Stimulated activated naive CD4-positive, alpha-beta T cell treated with Interleukin-2 at 50 U/mL for 16 hours (primary cell): Measurements from ENCODE around the gene UBE2O.

ENCODE experiments used
- DNase-seq: peaks from one replicate; lab custom pipeline; 2025; lab: John Stamatoyannopoulos, UW

Gene UBE2O

DNA sequence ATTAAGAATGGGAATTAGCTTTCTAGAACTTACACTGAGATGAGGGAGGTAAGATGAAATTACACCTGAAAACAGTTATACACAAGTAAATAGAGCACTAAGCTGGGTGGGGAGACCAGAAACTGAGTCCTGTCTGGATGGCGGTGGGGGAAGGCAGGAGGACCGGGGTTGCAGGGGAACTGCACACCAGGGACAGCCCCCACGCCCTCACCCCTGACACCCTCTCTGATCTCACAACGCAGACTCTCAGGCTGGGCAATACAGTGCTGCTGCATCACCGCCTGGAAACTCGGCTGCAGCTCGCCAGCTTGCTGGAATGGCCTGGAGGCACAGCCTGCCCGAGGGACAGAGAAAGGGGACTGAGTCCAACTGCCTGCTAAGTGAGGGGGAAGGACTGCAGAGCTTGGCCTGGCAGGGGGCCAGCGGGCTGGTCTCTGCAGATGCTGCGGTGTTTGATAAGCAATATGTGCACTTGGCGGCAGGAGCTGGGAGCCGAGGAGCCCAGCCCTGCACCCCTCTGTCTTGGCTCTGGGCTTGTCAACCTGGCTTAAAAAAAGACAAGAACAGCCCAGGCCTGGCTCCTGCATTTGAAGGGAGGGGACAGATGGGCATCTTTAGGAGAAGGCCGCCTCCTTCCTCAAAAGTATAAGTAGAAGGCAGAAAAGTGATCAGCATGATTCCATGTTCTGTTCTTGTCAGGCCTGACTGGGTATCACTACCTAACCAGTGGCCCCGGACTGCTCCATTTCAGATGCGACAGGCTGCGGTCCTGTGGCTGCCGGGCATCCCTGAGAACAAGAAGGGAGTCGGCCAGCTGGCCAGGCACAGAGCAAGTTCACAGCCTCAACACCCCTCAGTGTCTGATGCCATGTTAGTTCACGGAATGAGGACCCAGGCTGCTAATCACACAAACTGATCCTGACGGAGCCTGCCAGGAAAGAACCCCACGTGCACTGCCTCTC lies 38.3 kb downstream of the UBE2O start:
- no peak for DNase-seq

DNA sequence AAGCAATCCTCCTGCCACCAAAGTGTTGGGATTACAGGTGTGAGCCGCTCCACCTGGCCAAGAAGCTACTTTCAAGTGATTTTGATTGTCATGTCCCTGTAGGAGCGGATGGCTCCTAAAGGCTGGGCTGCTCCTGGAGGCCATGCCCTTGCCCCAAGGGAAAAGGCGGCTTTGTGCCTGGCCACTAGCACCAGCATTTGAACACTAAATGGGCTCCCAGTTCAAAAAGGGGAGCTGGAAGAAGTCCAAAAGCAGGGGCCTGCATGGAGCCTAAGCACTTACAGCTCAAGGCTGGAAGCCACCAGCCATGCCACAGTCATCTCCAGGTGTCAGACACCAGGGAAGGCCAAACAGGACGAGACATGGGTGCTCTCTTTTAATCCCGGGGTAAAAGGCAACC lies 41.7 kb downstream of the UBE2O start:
- no peak for DNase-seq

DNA sequence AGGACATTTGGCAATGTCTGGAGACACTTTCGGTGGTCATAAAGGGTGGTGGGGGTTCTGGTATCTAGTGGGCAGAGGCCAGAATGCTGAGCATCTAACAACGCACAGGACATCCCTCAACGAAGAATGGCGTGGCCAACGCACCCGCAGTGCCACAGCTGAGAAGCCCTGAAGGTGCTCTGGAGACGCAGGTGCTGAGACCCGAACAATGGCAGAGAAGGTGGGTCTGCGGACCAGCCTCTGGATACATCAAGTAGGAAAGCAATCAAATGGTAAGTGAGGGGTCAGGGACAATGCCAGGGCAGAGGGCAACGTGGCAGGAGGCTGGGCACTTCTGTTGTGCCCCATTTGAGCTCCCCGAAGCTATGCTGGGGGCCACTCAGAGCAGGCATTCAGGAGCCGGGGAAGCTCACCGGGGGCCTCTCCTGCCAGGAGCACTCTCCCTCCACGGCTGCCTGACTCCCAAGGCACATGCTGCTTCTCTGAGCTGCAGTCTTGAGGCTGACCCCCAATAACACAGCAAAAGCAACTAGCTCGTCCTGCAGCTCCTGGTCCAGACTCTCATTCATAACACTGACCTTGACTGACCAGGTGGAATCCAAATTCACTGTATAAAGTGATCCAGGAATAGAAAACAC lies 42.5 kb downstream of the UBE2O start:
- no peak for DNase-seq

DNA sequence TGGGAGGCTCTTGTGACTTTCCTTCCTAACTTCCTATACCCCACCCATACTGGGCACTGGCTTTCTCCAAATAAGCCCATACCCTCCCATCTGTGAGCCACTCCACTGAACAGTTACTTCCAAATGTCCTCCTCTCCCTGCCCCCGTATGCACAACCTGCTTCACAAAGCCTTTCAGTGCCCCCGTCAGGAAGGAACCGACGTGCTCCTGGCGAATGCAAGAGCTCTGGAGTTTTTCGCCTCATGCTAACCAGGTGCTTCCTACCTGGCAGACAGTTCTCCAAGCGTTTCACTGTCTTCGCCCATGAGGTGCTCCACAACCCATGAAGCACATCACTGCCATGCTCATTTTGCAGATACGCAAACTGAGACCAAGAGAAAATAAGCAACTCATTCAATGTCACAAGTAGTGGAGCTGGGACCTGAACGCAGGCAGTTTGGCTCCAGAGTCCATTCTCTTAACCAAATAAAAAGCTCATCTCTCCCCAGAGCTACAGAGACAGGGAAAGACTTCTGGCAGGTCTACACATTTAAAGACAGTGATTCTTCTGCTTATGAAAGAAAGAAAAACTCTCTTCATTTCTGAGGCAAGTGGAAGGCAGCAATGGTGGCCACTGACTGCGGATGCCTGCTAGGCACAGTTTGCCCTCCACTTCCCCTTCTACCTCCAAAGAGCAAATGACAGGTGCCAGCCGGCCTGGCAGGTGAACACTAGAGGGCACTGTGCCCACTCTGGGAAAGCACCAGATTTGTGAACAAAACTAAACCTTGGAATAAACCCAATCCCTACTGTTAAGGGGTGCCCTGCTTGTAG lies 44.7 kb downstream of the UBE2O start:
- peak; percentile 52 for DNase-seq

GRCh38 chr17:76407509-76407908 lies 45.4 kb downstream of the UBE2O start:
- no peak for DNase-seq

DNA sequence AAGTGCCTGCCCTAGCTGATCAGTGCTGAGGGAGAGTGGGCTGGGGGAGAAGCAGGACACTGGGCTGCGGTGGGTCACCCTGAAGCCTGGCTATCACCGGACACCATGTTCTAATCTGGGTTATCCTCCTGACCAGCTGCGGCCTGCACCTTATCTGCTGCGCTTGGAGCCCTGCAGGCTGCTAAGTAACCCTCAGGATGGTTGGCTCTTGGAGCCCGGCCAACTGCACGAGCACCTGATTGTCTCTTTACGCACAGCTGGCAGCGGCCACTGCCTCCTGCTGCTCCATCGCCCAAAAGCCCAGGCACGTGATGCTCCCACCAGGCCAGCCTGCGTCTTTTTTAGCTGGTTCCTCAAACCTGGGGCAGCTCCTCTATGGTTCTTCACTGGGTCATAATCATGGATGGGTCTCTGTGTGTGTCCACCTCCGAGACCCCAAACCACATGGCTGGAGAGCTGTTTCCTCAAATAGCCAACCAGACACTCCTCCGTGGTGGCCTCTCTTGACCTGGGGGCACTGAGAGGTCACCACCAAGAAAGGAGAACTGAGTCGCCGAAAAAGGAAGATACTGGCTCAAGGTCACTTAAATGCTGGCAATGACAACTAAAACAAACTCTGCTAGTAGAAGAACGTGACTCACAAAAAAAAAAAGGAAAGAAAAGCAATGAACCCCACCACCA lies 46.8 kb downstream of the UBE2O start:
- DNase-seq = no peak

DNA sequence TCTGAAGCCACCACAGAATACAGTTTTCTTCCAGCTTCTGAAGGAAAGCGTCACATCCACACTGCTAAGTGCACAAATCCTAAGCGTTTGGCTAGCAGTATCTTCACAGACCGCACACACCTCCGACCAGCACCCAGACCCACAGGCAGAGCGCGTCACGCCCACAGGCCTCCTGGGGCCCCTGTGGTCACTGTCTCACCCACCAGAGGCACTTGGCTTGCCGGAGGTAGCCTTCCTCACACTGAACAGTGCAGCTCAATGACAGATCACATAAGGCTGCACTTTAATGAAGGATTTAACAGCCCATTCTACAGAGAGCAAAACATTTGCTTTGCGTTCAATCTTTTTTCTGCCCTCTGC lies 47.4 kb downstream of the UBE2O start:
- no peak for DNase-seq

DNA sequence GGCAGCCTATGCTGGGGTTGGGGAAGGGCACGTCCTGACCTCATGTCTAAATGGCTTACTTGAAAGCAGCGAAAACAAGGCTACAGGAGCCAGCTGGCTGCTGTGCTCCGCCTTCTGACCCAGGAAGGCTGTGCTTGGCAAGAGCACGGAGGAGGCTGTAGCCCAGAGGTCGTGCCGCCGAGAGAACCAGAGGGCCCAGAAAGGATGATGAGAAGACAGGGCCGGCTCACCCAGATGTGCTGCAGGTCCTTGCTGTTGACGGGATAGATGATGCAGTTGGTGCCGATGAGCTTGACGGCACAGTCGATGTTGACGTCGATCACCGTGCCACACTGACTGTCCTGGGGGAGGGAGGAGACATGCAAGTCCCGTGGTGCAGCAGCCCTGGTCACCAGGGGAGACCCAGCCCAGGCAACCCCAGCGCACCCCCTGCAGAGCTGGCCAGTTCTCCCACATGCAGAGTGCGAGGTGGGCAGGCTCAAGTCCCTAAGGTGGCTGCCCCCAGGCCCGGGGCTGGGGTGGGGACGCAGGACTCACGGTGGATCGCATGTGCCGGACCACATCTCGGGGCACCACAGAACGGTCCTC lies 47.9 kb downstream of the UBE2O start:
- no peak for DNase-seq

DNA sequence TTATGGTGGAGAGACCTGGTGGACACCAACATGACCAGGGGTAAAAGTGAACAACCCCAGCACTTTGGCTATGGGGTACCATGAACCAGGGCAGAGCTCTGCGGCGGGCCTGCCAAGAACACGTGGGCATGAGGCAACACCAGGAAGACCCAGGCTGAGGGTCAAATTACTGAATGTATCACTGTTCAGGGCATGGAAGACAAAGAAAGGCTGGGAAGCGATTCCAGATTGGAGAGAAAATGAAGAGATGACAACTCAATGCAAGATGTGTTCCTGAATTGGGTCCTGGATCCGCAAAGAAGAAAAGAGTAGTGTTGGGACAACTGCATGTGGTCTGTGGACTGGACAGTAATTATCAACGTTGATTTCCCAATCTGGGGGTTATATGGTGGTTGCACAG lies 48.7 kb downstream of the UBE2O start:
- no peak for DNase-seq

DNA sequence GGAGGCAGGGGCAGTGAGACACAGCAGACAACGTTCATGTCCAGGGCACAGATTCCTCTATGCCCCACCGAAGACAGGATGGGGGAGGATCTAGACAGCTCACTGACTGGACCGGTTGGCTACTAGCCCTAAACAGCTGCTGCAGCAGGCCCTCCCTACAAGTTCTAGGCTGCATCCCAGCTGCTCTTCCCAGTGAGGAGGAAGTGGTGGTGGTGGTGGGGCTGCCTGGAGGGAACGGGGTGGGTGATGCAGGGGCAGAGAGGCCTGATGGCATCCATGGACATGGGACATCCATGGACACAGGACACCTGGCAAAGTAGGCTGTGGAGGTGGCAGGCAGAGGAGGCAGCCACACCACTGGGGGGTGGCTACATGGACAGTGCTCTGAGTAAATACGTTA lies 50.2 kb downstream of the UBE2O start:
- DNase-seq = no peak

DNA sequence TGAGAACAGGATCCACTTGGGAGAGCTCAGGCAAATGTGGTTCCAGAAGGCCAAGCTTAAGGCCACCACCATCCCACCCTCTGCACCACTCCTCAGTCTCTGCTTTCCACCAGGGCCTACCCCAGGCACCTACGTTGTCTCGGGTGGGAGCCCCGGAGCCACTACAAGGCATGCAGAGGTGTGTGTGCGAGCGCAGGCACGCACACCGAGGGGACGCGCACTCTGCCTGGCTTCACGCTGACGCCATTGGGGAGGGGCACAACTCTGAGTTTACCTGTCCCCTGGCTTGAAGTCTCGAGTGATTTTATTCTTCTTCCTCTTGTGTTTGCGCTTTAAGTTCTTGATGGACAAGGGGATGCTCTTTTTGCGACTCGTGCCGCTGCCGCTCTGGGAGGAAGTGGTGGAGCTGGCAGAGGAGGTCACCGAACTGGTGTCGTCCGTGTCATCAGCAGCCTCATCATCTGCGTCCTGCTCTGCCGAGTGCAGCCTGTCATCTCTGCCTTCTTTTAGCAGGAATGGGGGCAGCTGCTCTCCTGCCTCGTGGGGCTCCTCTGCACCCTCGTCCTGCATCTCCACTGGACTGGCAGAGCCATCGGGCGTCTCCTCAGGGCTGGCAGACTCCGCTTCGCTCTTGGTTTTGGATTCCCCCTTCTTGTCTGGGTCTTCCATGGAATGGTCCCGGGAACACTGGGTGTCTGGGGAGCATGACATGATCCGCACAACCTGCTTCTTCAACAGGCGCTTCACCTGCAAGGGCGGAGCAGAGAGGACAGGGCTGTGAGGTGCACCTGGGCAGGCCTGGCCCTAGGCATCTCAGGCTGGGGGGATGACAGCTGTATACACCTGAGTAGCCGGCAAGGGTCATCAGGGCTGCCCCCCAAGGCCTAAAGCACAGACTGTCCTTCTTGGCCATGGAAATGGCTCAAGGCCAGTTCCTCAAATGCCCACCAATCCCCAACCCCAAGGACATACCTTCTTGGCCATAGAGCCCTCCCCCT lies 53.5 kb downstream of the UBE2O start:
- DNase-seq = no peak

DNA sequence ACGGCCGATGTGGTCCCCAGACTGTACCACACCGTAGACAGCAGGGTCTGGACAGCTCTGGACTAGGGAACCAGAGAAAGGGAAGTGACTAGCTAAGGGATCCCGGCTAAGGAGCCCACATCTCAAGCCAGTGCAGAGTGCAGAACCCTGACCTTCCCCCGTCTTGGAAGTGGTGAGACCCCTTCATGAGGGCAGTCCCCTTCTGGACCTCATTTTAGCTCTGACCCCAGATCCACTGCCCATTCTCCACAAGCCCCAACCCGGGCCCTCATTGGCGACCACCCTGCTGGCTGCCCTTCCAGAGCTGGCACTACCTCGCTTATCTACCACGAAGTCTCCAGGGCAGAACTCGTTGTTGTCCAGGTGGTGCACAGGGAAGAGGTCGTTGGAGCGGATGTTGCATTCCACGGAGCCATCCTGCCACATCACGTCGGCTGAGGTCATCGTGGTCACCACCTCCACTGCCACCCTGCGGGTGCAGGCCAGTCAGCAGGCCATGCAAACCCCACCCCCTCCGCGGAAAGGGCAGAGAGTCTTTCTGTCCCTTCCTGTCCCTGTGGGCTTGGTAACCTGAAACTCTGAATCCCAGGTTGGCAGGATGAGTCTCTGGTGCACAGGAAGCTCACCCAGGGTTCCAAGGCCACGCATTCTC lies 54.3 kb downstream of the UBE2O start:
- DNase-seq = no peak

- peak; percentile 78 for DNase-seq
These were observed 55.0 kb downstream of the UBE2O start for GRCh38 chr17:76397687-76398522.

- DNase-seq = no peak
These were observed 55.8 kb downstream of the UBE2O start for GRCh38 chr17:76397184-76397583.

GRCh38 chr17:76395980-76396379 lies 57.0 kb downstream of the UBE2O start:
- DNase-seq = no peak

DNA sequence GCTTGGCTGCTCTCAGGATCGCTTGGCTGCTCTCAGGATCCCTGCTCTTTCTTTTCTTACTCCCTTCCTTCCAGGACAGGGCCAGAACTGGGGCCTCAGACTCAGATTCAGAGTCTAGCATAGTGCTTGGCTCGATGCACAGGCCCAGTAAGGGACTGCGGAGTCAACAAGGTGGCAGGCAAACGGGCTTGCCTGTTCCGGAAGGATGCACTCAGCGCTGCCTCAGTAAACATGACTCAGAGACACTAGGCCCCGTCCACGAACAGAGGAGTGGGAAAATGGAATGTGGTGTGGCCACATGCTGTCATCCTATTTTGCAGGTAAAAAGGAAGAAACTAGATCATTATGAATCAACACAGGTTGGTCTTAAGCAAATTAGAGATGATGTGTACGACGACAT lies 58.8 kb downstream of the UBE2O start:
- no peak for DNase-seq

DNA sequence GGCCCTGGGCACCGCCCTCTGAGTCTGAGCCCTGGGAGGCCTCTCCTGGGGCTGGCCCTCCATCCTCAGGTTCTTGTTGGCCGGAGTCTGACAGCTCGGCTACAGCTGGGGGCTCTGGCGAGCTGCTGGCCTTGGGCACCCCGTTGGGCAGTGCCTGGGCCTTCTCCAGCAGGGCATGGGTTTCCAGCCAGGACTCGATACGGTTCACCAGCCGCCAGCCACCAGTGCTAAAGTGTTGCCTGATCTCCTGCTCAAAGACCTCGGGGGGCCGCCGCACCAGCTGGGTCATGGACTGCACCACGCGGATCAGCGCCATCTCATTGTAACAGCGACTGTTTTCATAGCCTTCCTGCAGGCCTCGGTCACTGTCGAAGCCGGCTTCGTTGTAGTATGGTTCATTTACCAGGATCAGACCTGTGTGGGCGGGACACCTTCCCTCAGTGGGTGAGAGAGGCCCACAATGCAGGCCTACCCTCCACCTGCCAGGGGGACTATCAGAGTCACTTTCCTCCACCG lies 61.7 kb downstream of the UBE2O start:
- no peak for DNase-seq

DNA sequence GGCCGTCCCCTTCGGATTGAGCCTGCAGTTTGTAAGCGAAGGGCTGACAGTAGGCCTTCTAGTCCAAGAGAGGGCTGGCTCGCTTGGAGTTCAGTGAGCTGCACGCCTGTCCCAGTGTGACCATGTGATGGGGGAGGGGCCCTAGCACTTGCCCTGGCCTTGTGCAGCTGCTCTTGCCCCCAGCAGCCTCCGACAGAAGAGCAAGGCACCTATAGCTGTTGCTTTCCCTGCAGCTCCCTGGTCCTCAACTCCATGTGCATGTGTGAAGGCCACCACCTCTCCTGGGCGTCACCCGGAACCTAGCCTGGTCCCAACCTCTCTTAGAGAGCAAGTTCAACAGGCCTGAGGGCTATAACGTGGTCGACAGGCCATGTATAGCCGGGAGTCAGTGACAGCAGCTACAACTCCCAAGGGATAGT lies 62.9 kb downstream of the UBE2O start:
- no peak for DNase-seq
